HG02943 (cell line): ENCODE results near the gene TMEM184A.

ENCODE experiments used
- ATAC-seq: cut with Tn5 transposase; IDR thresholded peaks from one replicate; pipeline ENCODE4 v1.9.1; 2021; ENCODE audit warnings: mild to moderate bottlenecking, low read depth, moderate library complexity; ENCODE audit not compliant: unreplicated experiment

TMEM184A gene

GRCh38 chr7:1569016-1569415 lies 13.0 kb upstream of the TMEM184A start:
- ATAC-seq = no peak

- ATAC-seq = no peak
Observed at GRCh38 chr7:1567896-1568510, 12.0 kb upstream of the TMEM184A start.

- ATAC-seq = no peak
Observed at GRCh38 chr7:1567049-1567771, 11.2 kb upstream of the TMEM184A start.

- no peak for ATAC-seq
Observed at GRCh38 chr7:1566687-1567048, 10.7 kb upstream of the TMEM184A start.

GRCh38 chr7:1564603-1565022 lies 8.6 kb upstream of the TMEM184A start:
- no peak for ATAC-seq

- ATAC-seq = no peak
Observed at GRCh38 chr7:1563981-1564602, 8.1 kb upstream of the TMEM184A start.

GRCh38 chr7:1562597-1563051 lies 6.6 kb upstream of the TMEM184A start:
- ATAC-seq = no peak

GRCh38 chr7:1562116-1562515 lies 6.1 kb upstream of the TMEM184A start:
- no peak for ATAC-seq

GRCh38 chr7:1561036-1561940 lies 5.3 kb upstream of the TMEM184A start:
- ATAC-seq = no peak

- no peak for ATAC-seq
Observed at GRCh38 chr7:1560620-1561031, 4.6 kb upstream of the TMEM184A start.

GRCh38 chr7:1559626-1560590 lies 3.9 kb upstream of the TMEM184A start:
- ATAC-seq = no peak

- no peak for ATAC-seq
Observed at GRCh38 chr7:1558841-1559625, 3.0 kb upstream of the TMEM184A start.

GRCh38 chr7:1558181-1558811 lies 2.3 kb upstream of the TMEM184A start:
- no peak for ATAC-seq

GRCh38 chr7:1557771-1558170 lies 1.8 kb upstream of the TMEM184A start:
- no peak for ATAC-seq

GRCh38 chr7:1557006-1557405 lies 1.0 kb upstream of the TMEM184A start:
- ATAC-seq = no peak

- ATAC-seq = no peak
Observed at GRCh38 chr7:1555046-1555812, 776 bp downstream of the TMEM184A start.

GRCh38 chr7:1554333-1555045 lies 1.5 kb downstream of the TMEM184A start:
- ATAC-seq = no peak
